DMS114 treated with DMSO at 0.1 percent for 48 hours (cell line): ENCODE data around the gene TPRN.

ENCODE experiments used
- DNase-seq: peaks from one replicate; lab custom pipeline; 2025; ENCODE audit not compliant: unreplicated experiment; lab: John Stamatoyannopoulos, UW

Gene TPRN

GRCh38 chr9:137163365-137163715 is 37.2 kb downstream of the TPRN start:
- DNase-seq: no peak

GRCh38 chr9:137162505-137163364 is 37.8 kb downstream of the TPRN start:
- no peak for DNase-seq

GRCh38 chr9:137161558-137162486 is 38.7 kb downstream of the TPRN start:
- DNase-seq: no peak

GRCh38 chr9:137160716-137161557 is 39.6 kb downstream of the TPRN start:
- DNase-seq: no peak

- DNase-seq: no peak
These were observed 40.5 kb downstream of the TPRN start for GRCh38 chr9:137160054-137160425.

- DNase-seq: no peak
These were observed 41.2 kb downstream of the TPRN start for GRCh38 chr9:137159105-137160053.

GRCh38 chr9:137158625-137159024 is 41.9 kb downstream of the TPRN start:
- DNase-seq: no peak

- DNase-seq: no peak
These were observed 42.7 kb downstream of the TPRN start for GRCh38 chr9:137157618-137158415.

GRCh38 chr9:137156567-137157375 is 43.8 kb downstream of the TPRN start:
- DNase-seq: no peak

- DNase-seq: no peak
These were observed 47.6 kb downstream of the TPRN start for GRCh38 chr9:137152844-137153405.

- DNase-seq: peak; percentile 14
These were observed 49.7 kb downstream of the TPRN start for GRCh38 chr9:137150617-137151457.

GRCh38 chr9:137149942-137150616 is 50.5 kb downstream of the TPRN start:
- DNase-seq: no peak

- DNase-seq: no peak
These were observed 51.2 kb downstream of the TPRN start for GRCh38 chr9:137149363-137149762.

GRCh38 chr9:137148661-137149060 is 51.9 kb downstream of the TPRN start:
- DNase-seq: no peak

- DNase-seq: no peak
These were observed 52.3 kb downstream of the TPRN start for GRCh38 chr9:137148242-137148641.

- DNase-seq: no peak
These were observed 52.8 kb downstream of the TPRN start for GRCh38 chr9:137147793-137148160.
